K562 (cell line): Measurements from ENCODE around the gene HOXB8. TPM values are rescaled to one million over a fixed set of nuclear protein-coding genes. Genes with fewer than 3 reads are reported as not detected.

Experiments
- ATAC-seq: fragments of 200-7000 bp; cut with Tn5 transposase; 3 replicates; pipeline ENCODE4 v1.9.1; 2020; ENCODE audit warnings: moderate library complexity
- BruUV-seq: library from RNA; stranded (reverse); fragments of 400-500 nt; replicated peaks from 2 replicates; lab custom pipeline; 2021; lab: Mats Ljungman, UMichigan
- CTCF ChIA-PET: fragments of 300-600 bp; formaldehyde crosslinking; extraction: SDS; loops from one replicate; lab custom pipeline; 2021; ENCODE audit warnings: low intra/inter-chr PET ratio; lab: Yijun Ruan, JAX
- POLR2A ChIA-PET: fragments of 300-600, 350-650 bp; sonication (Branson Sonifier 250); formaldehyde crosslinking; extraction: SDS; loops from one replicate; lab custom pipeline; 2021; ENCODE audit warnings: antibody characterized with exemption, inconsistent platforms; lab: Yijun Ruan, JAX
- DNase-seq, 4 experiments: peaks; one replicate each; pipeline versions ENCODE4 v3.0.0 to v3.0.0-alpha.2; 2011 to 2018; ENCODE audit warnings: low spot score in 3 of 4, mixed read lengths in 3 of 4; ENCODE audit errors: extremely low read depth in 1 of 4
- FAIRE-seq: peaks from 2 replicates; lab custom pipeline; 2011; peaks lifted over from hg19 to GRCh38; lab: Jason Lieb, UNC
- H2AFZ ChIP-seq: 2 replicates; pipeline ENCODE4 v1.6.0; 2011; ENCODE audit warnings: low read depth, low read length, control low read depth, inconsistent platforms
- H3K27ac ChIP-seq: fragments of 200-600 bp; 3 replicates; pipeline ENCODE4 v1.8.0; 2011; ENCODE audit warnings: low read depth, mild to moderate bottlenecking, control low read depth, inconsistent platforms, low read length, moderate library complexity, mixed read lengths; ENCODE audit errors: extremely low read depth
- H3K27me3 ChIP-seq, 2 experiments: fragments of 300-600 bp in 1 of 2; 2 replicates in 1 of 2; 3 replicates in 1 of 2; pipeline versions ENCODE4 v1.6.0 to v1.8.0; 2011; ENCODE audit warnings: inconsistent platforms in 2 of 2, low read length in 2 of 2, mild to moderate bottlenecking in 1 of 2, mixed read lengths in 1 of 2, moderate library complexity in 1 of 2; ENCODE audit not compliant: control insufficient read depth in 2 of 2, insufficient read depth in 2 of 2
- H3K36me3 ChIP-seq: fragments of 300-600 bp; 3 replicates; pipeline ENCODE4 v1.8.0; 2011; ENCODE audit warnings: mild to moderate bottlenecking, low read length, inconsistent platforms; ENCODE audit not compliant: control insufficient read depth, insufficient read depth
- H3K4me1 ChIP-seq, 2 experiments: fragments of 200-600 bp in 1 of 2; replicated peaks in 1 of 2; 2 replicates in 1 of 2; 3 replicates in 1 of 2; pipeline versions ENCODE4 v1.5.1 to v1.8.0; 2011; ENCODE audit warnings: inconsistent platforms in 2 of 2, low read length in 2 of 2, mild to moderate bottlenecking in 1 of 2, mixed read lengths in 1 of 2, moderate library complexity in 1 of 2; ENCODE audit not compliant: control insufficient read depth in 2 of 2, insufficient read depth in 2 of 2
- H3K4me2 ChIP-seq: 2 replicates; pipeline ENCODE4 v1.6.1; 2011; ENCODE audit warnings: low read length, control low read depth, inconsistent platforms, mixed read lengths; ENCODE audit not compliant: insufficient read depth
- H3K4me3 ChIP-seq: fragments of 200-600 bp; sonication (generic), shearing (Covaris generic); 2 replicates; pipeline ENCODE4 v1.5.1; 2016; ENCODE audit warnings: control low read depth, inconsistent platforms
- H3K79me2 ChIP-seq: fragments of 200-600 bp; 3 replicates; pipeline ENCODE4 v1.8.0; 2011; ENCODE audit warnings: low read length, inconsistent platforms; ENCODE audit not compliant: control insufficient read depth, insufficient read depth
- H3K9ac ChIP-seq, 2 experiments: 2 replicates each; pipeline versions ENCODE4 v1.6.0 to v1.6.1; 2011; ENCODE audit warnings: low read depth in 2 of 2, low read length in 2 of 2, control low read depth in 1 of 2, inconsistent platforms in 1 of 2, mild to moderate bottlenecking in 1 of 2, mixed read lengths in 1 of 2; ENCODE audit not compliant: insufficient read depth in 1 of 2
- H3K9me1 ChIP-seq: one replicate; pipeline ENCODE4 v1.6.0; 2011; ENCODE audit warnings: inconsistent platforms, mild to moderate bottlenecking, low read length, moderate library complexity; ENCODE audit not compliant: control insufficient read depth, insufficient read depth
- H3K9me3 ChIP-seq: replicated peaks from 2 replicates; pipeline ENCODE4 v1.5.1; 2011; ENCODE audit warnings: low read depth, low read length, inconsistent platforms; ENCODE audit not compliant: control insufficient read depth, insufficient read depth
- H4K20me1 ChIP-seq: replicated peaks from 2 replicates; pipeline ENCODE4 v1.6.1; 2011; ENCODE audit warnings: low read length, inconsistent platforms, mixed read lengths; ENCODE audit not compliant: control insufficient read depth, insufficient read depth
- HDAC8 ChIP-seq: fragments of 450-650 bp; IDR thresholded peaks from 2 replicates; pipeline ENCODE4 v1.6.1; 2016; ENCODE audit warnings: mild to moderate bottlenecking, missing genetic modification characterization, moderate library complexity, missing compliant biosample characterization
- JUN ChIP-seq, 2 experiments: sonication (generic) in 1 of 2; formaldehyde crosslinking in 1 of 2; IDR thresholded peaks; 2 replicates each; pipeline versions ENCODE4 v1.6.1 to v1.8.0; 2012 to 2022; ENCODE audit warnings: borderline replicate concordance in 2 of 2, mild to moderate bottlenecking in 2 of 2, improper control_type of control experiment in 1 of 2, low read depth in 1 of 2, low read length in 1 of 2, missing genetic modification reagents in 1 of 2
- LCOR ChIP-seq: sonication (generic); formaldehyde crosslinking; IDR thresholded peaks from 2 replicates; pipeline ENCODE4 v1.8.0; 2022; ENCODE audit warnings: mild to moderate bottlenecking, missing genetic modification reagents
- PHB2 ChIP-seq: fragments of 450-650 bp; IDR thresholded peaks from 2 replicates; pipeline ENCODE4 v1.6.1; 2017; ENCODE audit warnings: low read depth
- RAD21 ChIP-seq, 2 experiments: fragments of 250-450 bp in 1 of 2; fragments of 450-650 bp in 1 of 2; sonication (Bioruptor Pico) in 1 of 2; formaldehyde crosslinking in 1 of 2; IDR thresholded peaks in 1 of 2; conservative IDR thresholded peaks in 1 of 2; 2 replicates each; pipeline versions ENCODE4 v1.4.0 to v1.8.0; 2020 to 2022; ENCODE audit warnings: mild to moderate bottlenecking in 2 of 2, moderate library complexity in 1 of 2
- XRCC3 ChIP-seq: fragments of 450-650 bp; IDR thresholded peaks from 2 replicates; pipeline ENCODE4 v1.6.1; 2017; ENCODE audit warnings: mild to moderate bottlenecking, moderate library complexity
- WGBS: fragments of 100-300 bp; shearing (Covaris generic); methylation state at CpG from one replicate; pipeline ENCODE4 v1.1.6; 2016; ENCODE audit warnings: low coverage, mixed read lengths; ENCODE audit not compliant: insufficient coverage; ENCODE audit errors: missing lambda C conversion rate; 5-methylcytosine and 5-hydroxymethylcytosine counted together
- in situ Hi-C: fragments of 300-500 bp; cut with MboI; formaldehyde crosslinking; loops from 4 replicates; pipeline ENCODE4 v1.15.0; 2018; ENCODE audit warnings: inconsistent platforms, mixed read lengths
- intact Hi-C: fragments of 100-400 bp; cut with micrococcal nuclease; formaldehyde crosslinking; loops from 2 replicates; pipeline ENCODE4 v1.14.2; 2022
- polyA plus RNA-seq, 8 experiments: library from polyadenylated mRNA; depleted of rRNA in 4 of 8; stranded (reverse) in 5 of 8; unstranded in 3 of 8; fragments of >200 nt; fragmentation: Nextera tagmentation in 2 of 8; fragmentation: Illumina TruSeq in 1 of 8; extraction: Ambion mirVana in 2 of 8; extraction: Trizol in 1 of 8; gene quantifications; 2 replicates each; pipeline versions ENCODE4 v1.2.1 to v1.2.3, GENCODE V29; 2011 to 2014; ENCODE audit warnings: inconsistent platforms in 1 of 8, missing spikeins in 1 of 8
- total RNA-seq, 7 experiments: library from RNA; depleted of rRNA in 6 of 7; stranded (reverse); fragments of >200 nt in 6 of 7; fragmentation: Illumina TruSeq in 2 of 7; extraction: Trizol in 2 of 7; gene quantifications; 2 replicates each; pipeline versions ENCODE4 v1.2.1 to v1.2.3, GENCODE V29; 2011 to 2021; ENCODE audit warnings: low replicate concordance in 1 of 7
- TF ChIP-seq, protein P1 (sequence below), 2 experiments: fragments of 450-650 bp; formaldehyde crosslinking in 1 of 2; IDR thresholded peaks; 2 replicates each; pipeline versions ENCODE4 v1.4.0 to v1.6.1; 2014 to 2020; ENCODE audit warnings: mild to moderate bottlenecking in 2 of 2, borderline replicate concordance in 1 of 2, low read depth in 1 of 2
- TF ChIP-seq, protein P2 (sequence below): sonication (generic); formaldehyde crosslinking; IDR thresholded peaks from 2 replicates; pipeline ENCODE4 v1.9.0; 2022; ENCODE audit warnings: mild to moderate bottlenecking, missing genetic modification reagents
- TF ChIP-seq, protein P3 (sequence below), 3 experiments: IDR thresholded peaks in 2 of 3; conservative IDR thresholded peaks in 1 of 3; 2 replicates each; pipeline ENCODE4 v1.5.1; 2011 to 2012; ENCODE audit warnings: low read length in 3 of 3, mild to moderate bottlenecking in 3 of 3, control low read depth in 2 of 3, improper control_type of control experiment in 1 of 3, inconsistent platforms in 1 of 3, low read depth in 1 of 3, mixed read lengths in 1 of 3, moderate library complexity in 1 of 3; ENCODE audit not compliant: insufficient read depth in 2 of 3

Gene HOXB8
- total and polyA plus RNA-seq, 9 of the 15 experiments (the other 6 are each of a cell fraction or from before 2014, with no cell fraction given), result 0.52 to 23.8 (median 3.6) TPM

DNA sequence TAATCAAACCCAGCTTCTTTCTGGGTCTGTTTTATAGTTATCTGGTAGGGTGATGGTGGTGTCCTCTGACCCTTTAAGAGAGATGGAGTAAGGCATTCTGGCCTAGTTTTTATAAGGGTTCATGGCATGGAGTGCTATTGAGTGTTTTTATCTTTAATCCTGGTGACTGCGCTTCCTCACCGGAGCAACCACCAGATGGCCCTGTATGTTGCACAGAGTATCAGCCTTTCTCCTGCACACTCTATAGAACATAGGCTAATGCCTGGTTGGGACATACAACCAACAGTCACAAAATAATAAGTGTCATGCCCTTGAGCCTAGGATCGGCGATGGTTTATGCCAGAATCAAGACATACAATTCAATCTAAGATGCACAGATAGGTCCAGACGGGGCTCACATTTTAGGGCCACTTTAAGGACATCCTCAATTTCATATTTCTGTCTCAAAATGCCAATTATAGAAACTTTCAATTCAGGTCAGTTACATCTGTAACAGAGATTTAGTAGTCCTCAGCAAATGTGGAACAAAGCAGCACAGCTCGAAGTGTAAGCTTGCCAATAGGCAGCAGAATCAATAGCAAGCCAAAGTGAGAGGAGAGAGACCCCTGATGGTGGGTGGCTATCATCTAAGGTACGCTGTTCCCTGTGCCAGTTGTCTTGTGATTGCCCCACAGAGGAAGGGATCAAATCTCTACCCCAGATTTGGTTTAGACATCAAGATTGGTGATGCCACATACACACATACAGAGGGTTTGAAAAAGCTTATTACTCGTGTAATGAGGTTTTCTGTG, 48.2 kb upstream of the HOXB8 start:
- 25% methylated on average over 8 of the region's 8 CpGs for WGBS
- Histone ChIP-seq H3K27ac (no peak overlapping the region), H3K4me2 (no peak overlapping the region), H3K36me3 (no peaks in the 10 kb centered on the region), H4K20me1 (no peaks in the 10 kb centered on the region), H3K79me2 (no peaks in the 10 kb centered on the region), H2AFZ (no peak overlapping the region), H3K27me3 (no peaks in the 10 kb centered on the region), H3K9ac (no peak overlapping the region), H3K9me3 (no peaks in the 10 kb centered on the region), H3K4me3 (no peak overlapping the region), H3K4me1 (no peaks in the 10 kb centered on the region), H3K9me1 (no peaks in the 10 kb centered on the region)
- ATAC-seq (peak; percentile 91), DNase-seq (peak in 1 of 4 experiments; percentile 31), FAIRE-seq (peak; percentile 72)
- ChIA-PET POLR2A (interaction anchor here (1.0 to 4.1 kb wide), 4 partner anchors 8 to 54 kb away, joined by 3 to 16 read pairs (median 4); no protein-coding TSS in a partner anchor), CTCF (no interaction called here)
- no TSS peak for BruUV-seq
- in situ Hi-C loops, result no loop called here
- intact Hi-C loops, result no loop called here
- TF ChIP-seq, protein P1, sequence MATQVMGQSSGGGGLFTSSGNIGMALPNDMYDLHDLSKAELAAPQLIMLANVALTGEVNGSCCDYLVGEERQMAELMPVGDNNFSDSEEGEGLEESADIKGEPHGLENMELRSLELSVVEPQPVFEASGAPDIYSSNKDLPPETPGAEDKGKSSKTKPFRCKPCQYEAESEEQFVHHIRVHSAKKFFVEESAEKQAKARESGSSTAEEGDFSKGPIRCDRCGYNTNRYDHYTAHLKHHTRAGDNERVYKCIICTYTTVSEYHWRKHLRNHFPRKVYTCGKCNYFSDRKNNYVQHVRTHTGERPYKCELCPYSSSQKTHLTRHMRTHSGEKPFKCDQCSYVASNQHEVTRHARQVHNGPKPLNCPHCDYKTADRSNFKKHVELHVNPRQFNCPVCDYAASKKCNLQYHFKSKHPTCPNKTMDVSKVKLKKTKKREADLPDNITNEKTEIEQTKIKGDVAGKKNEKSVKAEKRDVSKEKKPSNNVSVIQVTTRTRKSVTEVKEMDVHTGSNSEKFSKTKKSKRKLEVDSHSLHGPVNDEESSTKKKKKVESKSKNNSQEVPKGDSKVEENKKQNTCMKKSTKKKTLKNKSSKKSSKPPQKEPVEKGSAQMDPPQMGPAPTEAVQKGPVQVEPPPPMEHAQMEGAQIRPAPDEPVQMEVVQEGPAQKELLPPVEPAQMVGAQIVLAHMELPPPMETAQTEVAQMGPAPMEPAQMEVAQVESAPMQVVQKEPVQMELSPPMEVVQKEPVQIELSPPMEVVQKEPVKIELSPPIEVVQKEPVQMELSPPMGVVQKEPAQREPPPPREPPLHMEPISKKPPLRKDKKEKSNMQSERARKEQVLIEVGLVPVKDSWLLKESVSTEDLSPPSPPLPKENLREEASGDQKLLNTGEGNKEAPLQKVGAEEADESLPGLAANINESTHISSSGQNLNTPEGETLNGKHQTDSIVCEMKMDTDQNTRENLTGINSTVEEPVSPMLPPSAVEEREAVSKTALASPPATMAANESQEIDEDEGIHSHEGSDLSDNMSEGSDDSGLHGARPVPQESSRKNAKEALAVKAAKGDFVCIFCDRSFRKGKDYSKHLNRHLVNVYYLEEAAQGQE (IDR thresholded peaks at IDR 0.05; ENCODE audit: borderline replicate concordance), result peak; percentile 23; the same call in 1 of the 2 replicates
- TF ChIP-seq, protein P1 (CRISPR knock-in tag; IDR thresholded peaks at IDR 0.05; ENCODE audit: low read depth), result no peak
- TF ChIP-seq HDAC8 (tag) (no peak), XRCC3 (no peak), PHB2 (no peak), JUN (IDR thresholded peaks at IDR 0.05; ENCODE audit: borderline replicate concordance, low read depth, low read length) (no peak), JUN (CRISPR knock-in tag; IDR thresholded peaks at IDR 0.05; ENCODE audit: borderline replicate concordance) (no peak), LCOR (CRISPR knock-in tag) (no peak), RAD21 (CRISPR knock-in tag; conservative IDR thresholded peaks at IDR 0.05 in 1 of 2, IDR thresholded peaks at IDR 0.05 in 1 of 2) (peak in 1 of 2 experiments; percentile 32; a peak in 2 of 4 replicates)
- TF ChIP-seq, protein P2, sequence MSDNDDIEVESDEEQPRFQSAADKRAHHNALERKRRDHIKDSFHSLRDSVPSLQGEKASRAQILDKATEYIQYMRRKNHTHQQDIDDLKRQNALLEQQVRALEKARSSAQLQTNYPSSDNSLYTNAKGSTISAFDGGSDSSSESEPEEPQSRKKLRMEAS (CRISPR knock-in tag), result no peak
- TF ChIP-seq, protein P3, sequence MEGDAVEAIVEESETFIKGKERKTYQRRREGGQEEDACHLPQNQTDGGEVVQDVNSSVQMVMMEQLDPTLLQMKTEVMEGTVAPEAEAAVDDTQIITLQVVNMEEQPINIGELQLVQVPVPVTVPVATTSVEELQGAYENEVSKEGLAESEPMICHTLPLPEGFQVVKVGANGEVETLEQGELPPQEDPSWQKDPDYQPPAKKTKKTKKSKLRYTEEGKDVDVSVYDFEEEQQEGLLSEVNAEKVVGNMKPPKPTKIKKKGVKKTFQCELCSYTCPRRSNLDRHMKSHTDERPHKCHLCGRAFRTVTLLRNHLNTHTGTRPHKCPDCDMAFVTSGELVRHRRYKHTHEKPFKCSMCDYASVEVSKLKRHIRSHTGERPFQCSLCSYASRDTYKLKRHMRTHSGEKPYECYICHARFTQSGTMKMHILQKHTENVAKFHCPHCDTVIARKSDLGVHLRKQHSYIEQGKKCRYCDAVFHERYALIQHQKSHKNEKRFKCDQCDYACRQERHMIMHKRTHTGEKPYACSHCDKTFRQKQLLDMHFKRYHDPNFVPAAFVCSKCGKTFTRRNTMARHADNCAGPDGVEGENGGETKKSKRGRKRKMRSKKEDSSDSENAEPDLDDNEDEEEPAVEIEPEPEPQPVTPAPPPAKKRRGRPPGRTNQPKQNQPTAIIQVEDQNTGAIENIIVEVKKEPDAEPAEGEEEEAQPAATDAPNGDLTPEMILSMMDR (IDR thresholded peaks at IDR 0.05 in 2 of 3, conservative IDR thresholded peaks at IDR 0.05 in 1 of 3; ENCODE audit: insufficient read depth in 2 of 3, low read depth in 1 of 3, low read length in 3 of 3), result peak; percentile 41 to 61 (median 45); a peak in 4 of 6 replicates
